ENCODE results near the gene CPT1A. TPM values are rescaled to one million over a fixed set of nuclear protein-coding genes. Genes with fewer than 3 reads are reported as not detected.

Gene CPT1A
- total RNA-seq, 1 experiment from 2014 or later: 6.3 TPM

GRCh38 chr11:68848429-68848828 is 6.7 kb upstream of the CPT1A start:
- peaks cover 6% of the 10 kb centered on the region for H3K27me3 Mint-ChIP-seq (ENCODE audit: insufficient read depth, unreplicated experiment)
- no peaks in the 10 kb centered on the region for H3K36me3 Mint-ChIP-seq (ENCODE audit: insufficient read depth, unreplicated experiment)

GRCh38 chr11:68847395-68847794 is 5.7 kb upstream of the CPT1A start:
- Mint-ChIP-seq H3K27me3 (ENCODE audit: insufficient read depth, unreplicated experiment) (peaks cover 11% of the 10 kb centered on the region), H3K9me3 (ENCODE audit: unreplicated experiment) (no peaks in the 10 kb centered on the region), H3K4me1 (ENCODE audit: low read depth, unreplicated experiment) (peaks cover 29% of the 10 kb centered on the region), H3K36me3 (ENCODE audit: insufficient read depth, unreplicated experiment) (peaks cover 7% of the 10 kb centered on the region), H3K4me3 (ENCODE audit: unreplicated experiment) (no peak overlapping the region), H3K27ac (ENCODE audit: unreplicated experiment) (no peak overlapping the region)
- no TSS peak for BruUV-seq (replicated peaks)
- DNase-seq: no peak
- Histone ChIP-seq H3K27me3 (replicated peaks; ENCODE audit: control insufficient read depth, insufficient read depth, low read length) (0 out of 2 replicates have a peak, but pooled peaks cover under 1% of the 10 kb centered on the region), H3K4me1 (peaks cover 7% of the 10 kb centered on the region; the same call in 1 of the 2 replicates), H3K9me3 (no peaks in the 10 kb centered on the region), H3K4me3 (ENCODE audit: low read depth, low read length) (no peak overlapping the region), H3K36me3 (ENCODE audit: control insufficient read depth, insufficient read depth, low read length) (no peaks in the 10 kb centered on the region)
- ChIA-PET POLR2A (no interaction called here), CTCF (interaction anchor here (0.6 to 0.9 kb wide), 2 partner anchors 148 to 197 kb away, joined by 3 to 4 read pairs; no protein-coding TSS in a partner anchor)
- TF ChIP-seq CTCF (IDR thresholded peaks at IDR 0.05; ENCODE audit: insufficient read depth in 1 of 2, low read depth in 1 of 2, low read length in 1 of 2, severe bottlenecking in 1 of 2, unreplicated experiment in 1 of 2): no peak
- intact Hi-C loops (cut with micrococcal nuclease; ENCODE audit: unreplicated experiment): no loop called here

More at GRCh38 chr11:68848429-68848828, 6.7 kb upstream of the CPT1A start:
- H3K27me3 ChIP-seq (replicated peaks; ENCODE audit: control insufficient read depth, insufficient read depth, low read length): no peaks in the 10 kb centered on the region
- ChIA-PET CTCF (no interaction called here), POLR2A (no interaction called here)
- DNase-seq: no peak
- no peak for TF ChIP-seq CTCF (IDR thresholded peaks at IDR 0.05; ENCODE audit: insufficient read depth in 1 of 2, low read depth in 1 of 2, low read length in 1 of 2, severe bottlenecking in 1 of 2, unreplicated experiment in 1 of 2)
- no peak overlapping the region for H3K4me3 Mint-ChIP-seq (ENCODE audit: unreplicated experiment)
- H3K4me3 ChIP-seq (ENCODE audit: low read depth, low read length): no peak overlapping the region
- peaks cover 7% of the 10 kb centered on the region; the same call in 1 of the 2 replicates for H3K4me1 ChIP-seq
- H3K36me3 ChIP-seq (ENCODE audit: control insufficient read depth, insufficient read depth, low read length): no peaks in the 10 kb centered on the region
- BruUV-seq (replicated peaks): no TSS peak
- no peak overlapping the region for H3K27ac Mint-ChIP-seq (ENCODE audit: unreplicated experiment)
- intact Hi-C loops (cut with micrococcal nuclease; ENCODE audit: unreplicated experiment): no loop called here
- H3K9me3 Mint-ChIP-seq (ENCODE audit: unreplicated experiment): no peaks in the 10 kb centered on the region
- H3K4me1 Mint-ChIP-seq (ENCODE audit: low read depth, unreplicated experiment): peaks cover 22% of the 10 kb centered on the region
- H3K9me3 ChIP-seq: no peaks in the 10 kb centered on the region

- intact Hi-C loops (cut with micrococcal nuclease; ENCODE audit: unreplicated experiment): loop anchor here (2.0 kb wide), 2 partner anchors 23 to 213 kb away; no protein-coding TSS in a partner anchor
- Histone ChIP-seq H3K9me3 (no peaks in the 10 kb centered on the region), H3K4me1 (peaks cover 18% of the 10 kb centered on the region), H3K36me3 (ENCODE audit: control insufficient read depth, insufficient read depth, low read length) (no peaks in the 10 kb centered on the region), H3K27me3 (replicated peaks; ENCODE audit: control insufficient read depth, insufficient read depth, low read length) (0 out of 2 replicates have a peak, but pooled peaks cover 1% of the 10 kb centered on the region), H3K4me3 (ENCODE audit: low read depth, low read length) (no peak overlapping the region)
- no peak overlapping the region for H3K4me3 Mint-ChIP-seq (ENCODE audit: unreplicated experiment)
- DNase-seq: no peak
- peaks cover 29% of the 10 kb centered on the region for H3K4me1 Mint-ChIP-seq (ENCODE audit: low read depth, unreplicated experiment)
- CTCF ChIA-PET: no interaction called here
- H3K27ac Mint-ChIP-seq (ENCODE audit: unreplicated experiment): no peak overlapping the region
- H3K27me3 Mint-ChIP-seq (ENCODE audit: insufficient read depth, unreplicated experiment): peaks cover 11% of the 10 kb centered on the region
- POLR2A ChIA-PET: no interaction called here
- TF ChIP-seq CTCF (IDR thresholded peaks at IDR 0.05; ENCODE audit: insufficient read depth in 1 of 2, low read depth in 1 of 2, low read length in 1 of 2, severe bottlenecking in 1 of 2, unreplicated experiment in 1 of 2): no peak
- H3K9me3 Mint-ChIP-seq (ENCODE audit: unreplicated experiment): no peaks in the 10 kb centered on the region
- BruUV-seq (replicated peaks): no TSS peak
- H3K36me3 Mint-ChIP-seq (ENCODE audit: insufficient read depth, unreplicated experiment): peaks cover 10% of the 10 kb centered on the region
These were observed 3.8 kb upstream of the CPT1A start for GRCh38 chr11:68845351-68846002.

Measured in Caco-2 (cell line).